ENCODE measurements around the gene CDK2AP2.

CDK2AP2 gene

DNA sequence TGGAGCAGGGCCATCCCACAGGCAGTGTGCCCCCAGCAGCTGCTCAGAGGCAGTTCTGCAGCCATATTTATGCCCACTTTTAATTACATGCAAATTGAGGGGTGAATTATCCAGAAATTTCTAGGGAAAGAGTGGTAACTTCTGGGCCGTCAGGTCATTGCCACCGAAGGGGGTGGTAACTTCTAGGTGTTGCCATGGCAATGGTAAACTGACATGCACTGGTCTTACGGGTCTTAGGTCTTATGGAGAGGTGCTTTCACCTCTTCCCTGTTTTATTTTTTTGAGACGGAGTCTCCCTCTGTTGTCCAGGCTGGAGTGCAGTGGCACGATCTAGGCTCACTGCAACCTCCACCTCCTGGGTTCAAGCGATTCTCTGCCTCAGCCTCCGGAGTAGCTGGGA lies 35.1 kb downstream of the CDK2AP2 start:
- H3K27ac ChIP-seq = no peak overlapping the region
- DNase-seq (ENCODE audit: low spot score) = no peak
- TF ChIP-seq, protein P1, sequence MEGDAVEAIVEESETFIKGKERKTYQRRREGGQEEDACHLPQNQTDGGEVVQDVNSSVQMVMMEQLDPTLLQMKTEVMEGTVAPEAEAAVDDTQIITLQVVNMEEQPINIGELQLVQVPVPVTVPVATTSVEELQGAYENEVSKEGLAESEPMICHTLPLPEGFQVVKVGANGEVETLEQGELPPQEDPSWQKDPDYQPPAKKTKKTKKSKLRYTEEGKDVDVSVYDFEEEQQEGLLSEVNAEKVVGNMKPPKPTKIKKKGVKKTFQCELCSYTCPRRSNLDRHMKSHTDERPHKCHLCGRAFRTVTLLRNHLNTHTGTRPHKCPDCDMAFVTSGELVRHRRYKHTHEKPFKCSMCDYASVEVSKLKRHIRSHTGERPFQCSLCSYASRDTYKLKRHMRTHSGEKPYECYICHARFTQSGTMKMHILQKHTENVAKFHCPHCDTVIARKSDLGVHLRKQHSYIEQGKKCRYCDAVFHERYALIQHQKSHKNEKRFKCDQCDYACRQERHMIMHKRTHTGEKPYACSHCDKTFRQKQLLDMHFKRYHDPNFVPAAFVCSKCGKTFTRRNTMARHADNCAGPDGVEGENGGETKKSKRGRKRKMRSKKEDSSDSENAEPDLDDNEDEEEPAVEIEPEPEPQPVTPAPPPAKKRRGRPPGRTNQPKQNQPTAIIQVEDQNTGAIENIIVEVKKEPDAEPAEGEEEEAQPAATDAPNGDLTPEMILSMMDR (conservative IDR thresholded peaks at IDR 0.05; ENCODE audit: low read depth) = no peak
- CTCF ChIA-PET = no interaction called here
- POLR2A ChIA-PET (ENCODE audit: low non-redundant PET) = no interaction called here

DNA sequence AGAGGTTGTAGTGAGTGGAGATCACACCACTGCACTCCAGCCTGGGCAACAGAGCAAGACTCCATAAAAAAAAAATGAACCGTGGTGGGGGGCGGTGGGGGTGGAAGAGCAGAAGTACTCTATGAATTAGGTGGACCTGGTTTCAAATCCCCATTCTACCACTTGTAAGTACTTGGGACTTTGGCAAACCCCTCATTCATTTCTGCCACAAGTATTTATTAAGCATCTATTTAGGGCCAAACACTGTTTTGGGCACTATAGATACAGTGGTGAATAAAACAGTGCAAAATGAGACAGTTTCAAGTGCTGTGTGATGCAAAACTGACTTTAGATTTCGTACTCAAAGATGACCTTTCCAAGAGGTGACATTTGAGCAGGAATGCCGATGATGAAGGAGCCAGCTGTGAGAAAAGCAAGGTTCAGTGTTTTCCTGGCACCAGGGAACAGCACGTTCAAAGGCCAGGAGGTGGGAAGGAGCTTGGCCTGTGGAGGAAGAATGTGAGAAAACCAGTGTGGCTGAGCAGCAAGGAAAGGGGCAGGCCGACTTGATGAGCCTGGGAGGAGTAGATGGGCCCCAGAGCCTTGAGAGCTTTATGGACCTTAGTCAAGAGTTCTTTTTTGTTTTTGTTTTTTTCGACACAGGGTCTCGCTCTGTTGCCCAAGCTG lies 37.5 kb downstream of the CDK2AP2 start:
- TF ChIP-seq, protein P1 (conservative IDR thresholded peaks at IDR 0.05; ENCODE audit: low read depth) = no peak
- ChIA-PET POLR2A (ENCODE audit: low non-redundant PET) (no interaction called here), CTCF (no interaction called here)
- no peak for DNase-seq (ENCODE audit: low spot score)
- no peak overlapping the region; the same call in 1 of the 2 replicates for H3K27ac ChIP-seq

DNA sequence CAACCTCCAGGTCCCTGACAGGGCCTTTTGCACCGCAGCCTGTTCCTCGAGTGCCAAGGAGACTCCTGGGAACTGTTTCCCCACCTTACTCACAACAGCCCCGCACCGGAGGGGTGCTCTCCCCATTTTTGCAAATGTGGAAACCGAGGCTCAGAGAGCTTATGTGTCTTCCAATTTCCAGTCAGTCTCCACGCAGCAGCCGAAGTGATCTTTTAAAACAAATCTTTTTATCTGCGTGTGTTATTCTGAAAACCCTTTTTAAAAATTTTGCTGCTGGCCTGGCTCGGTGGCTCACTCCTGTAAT lies 38.5 kb downstream of the CDK2AP2 start:
- TF ChIP-seq, protein P1 (conservative IDR thresholded peaks at IDR 0.05; ENCODE audit: low read depth) = peak; percentile 19; the same call in 1 of the 2 replicates
- no peak for DNase-seq (ENCODE audit: low spot score)
- ChIA-PET POLR2A (ENCODE audit: low non-redundant PET) (interaction anchor here (1.7 kb wide), 1 partner anchor 13 kb away, joined by 5 read pairs; the partner anchor contains the start of gene AIP), CTCF (interaction anchor here (0.7 to 1.2 kb wide), 2 partner anchors 28 to 30 kb away, joined by 3 to 4 read pairs; no protein-coding TSS in a partner anchor)
- peak overlapping the region; percentile 96 for H3K27ac ChIP-seq

DNA sequence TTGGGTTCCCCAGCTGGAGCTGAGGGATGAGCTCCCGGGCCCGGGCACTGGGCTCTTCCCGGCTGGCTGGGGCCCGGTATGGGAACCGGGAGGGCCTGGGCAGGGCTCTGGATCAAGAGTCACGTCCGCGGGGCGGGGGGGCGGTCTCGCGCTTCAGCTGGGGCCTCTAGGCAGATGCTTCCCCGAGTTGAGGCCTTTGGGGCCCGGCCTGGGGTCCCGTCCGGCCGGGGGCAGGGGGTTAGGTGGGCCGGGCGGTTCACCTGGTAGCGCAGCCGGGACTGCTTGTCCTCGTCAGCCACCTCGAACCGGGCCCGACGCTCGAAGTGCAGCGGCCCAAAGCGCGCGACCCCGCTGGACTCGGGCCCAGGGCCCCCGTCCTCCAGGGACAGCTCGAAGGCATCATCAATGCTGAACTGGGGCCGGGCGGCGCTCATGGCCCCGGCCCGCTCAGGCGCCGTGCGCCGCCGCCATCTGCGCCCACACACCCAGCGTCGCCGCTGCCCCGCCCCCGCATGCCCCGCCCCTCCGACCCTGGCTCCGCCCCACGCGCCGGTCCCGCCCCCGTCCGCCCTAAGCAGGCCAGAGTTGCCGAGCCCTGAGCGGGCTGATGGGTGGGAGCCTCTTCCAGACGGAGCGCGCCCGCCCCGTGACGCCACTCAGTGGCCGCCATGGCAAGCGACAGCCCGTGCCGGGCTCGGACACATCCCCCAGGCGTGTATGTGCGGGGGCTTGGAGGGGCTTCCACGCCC lies 39.0 kb downstream of the CDK2AP2 start, which contains the start of gene TMEM134:
TMEM134 (minus strand) TSS at position 493 of the 749 bp plus-strand sequence; CDS start at position 434, 59 bp downstream.
- POLR2A ChIA-PET (ENCODE audit: low non-redundant PET) = interaction anchor here (0.5 to 2.5 kb wide), 8 partner anchors 14 to 116 kb away, joined by 3 to 11 read pairs (median 4); partner anchors contain the start of genes AIP, CORO1B, PITPNM1 and POLD4
- CTCF ChIA-PET = interaction anchor here (1.2 to 1.9 kb wide), 2 partner anchors 30 to 68 kb away, joined by 4 to 13 read pairs; partner anchors contain the start of gene PPP1CA

DNA sequence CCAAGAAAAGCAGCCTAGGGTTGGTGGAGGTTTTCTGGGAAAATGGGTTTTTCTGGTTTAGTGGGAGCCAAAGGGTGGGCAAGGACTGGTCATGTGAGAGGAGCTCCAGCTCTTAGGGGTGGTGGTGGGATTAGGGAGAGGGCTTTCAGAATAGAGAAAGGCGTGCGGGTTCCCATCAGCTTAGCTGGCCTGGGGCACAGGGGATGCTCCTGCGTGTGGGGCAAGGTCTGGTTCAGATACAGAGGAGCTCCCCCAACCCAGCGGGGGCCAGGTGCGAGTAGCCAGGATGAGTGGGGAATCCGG lies 39.6 kb downstream of the CDK2AP2 start:
- peak overlapping the region; percentile 96 for H3K27ac ChIP-seq
- ChIA-PET CTCF (interaction anchor here (0.7 to 1.9 kb wide), 3 partner anchors 29 to 147 kb away, joined by 4 to 13 read pairs (median 5); partner anchors contain the start of gene PPP1CA), POLR2A (ENCODE audit: low non-redundant PET) (interaction anchor here (0.5 to 2.5 kb wide), 8 partner anchors 14 to 115 kb away, joined by 3 to 11 read pairs (median 4); partner anchors contain the start of genes AIP, CORO1B, PITPNM1 and POLD4)
- TF ChIP-seq, protein P1 (conservative IDR thresholded peaks at IDR 0.05; ENCODE audit: low read depth) = no peak
- no peak for DNase-seq (ENCODE audit: low spot score)

More for the DNA sequence above, 39.0 kb downstream of the CDK2AP2 start, which contains the start of gene TMEM134:
- peak within 1 kb of the TSS; percentile 96 for H3K27ac ChIP-seq
- TF ChIP-seq, protein P1 (conservative IDR thresholded peaks at IDR 0.05; ENCODE audit: low read depth) = peak; percentile 57
- DNase-seq (ENCODE audit: low spot score) = peak; percentile 89

DNA sequence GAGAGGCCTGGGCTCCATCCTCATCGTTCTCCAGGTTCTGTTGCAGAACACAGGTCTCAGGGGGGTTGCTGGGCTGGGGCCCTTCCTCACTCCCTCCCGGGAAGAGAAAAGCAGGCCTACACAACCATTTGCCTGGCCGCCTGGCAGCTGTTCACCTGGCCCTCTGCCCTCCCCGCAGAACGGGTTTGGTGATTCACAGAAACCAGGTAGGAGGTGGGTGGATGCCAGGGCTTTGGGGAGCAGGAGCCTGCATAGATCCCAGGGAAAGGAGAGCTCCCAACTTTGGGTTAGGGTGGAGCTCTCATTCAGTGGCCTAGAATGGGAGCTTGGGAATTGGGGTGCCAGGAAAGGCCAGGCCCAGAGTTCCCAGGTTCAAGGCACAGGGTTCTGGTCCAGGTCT lies 39.9 kb downstream of the CDK2AP2 start:
- peak; percentile 89 for DNase-seq (ENCODE audit: low spot score)
- POLR2A ChIA-PET (ENCODE audit: low non-redundant PET) = interaction anchor here (1.0 to 2.5 kb wide), 8 partner anchors 15 to 128 kb away, joined by 3 to 11 read pairs (median 4); partner anchors contain the start of genes AIP, CORO1B, PITPNM1 and POLD4
- CTCF ChIA-PET = interaction anchor here (0.7 to 1.9 kb wide), 2 partner anchors 67 to 147 kb away, joined by 5 to 13 read pairs; partner anchors contain the start of gene PPP1CA
- TF ChIP-seq, protein P1 (conservative IDR thresholded peaks at IDR 0.05; ENCODE audit: low read depth) = no peak
- H3K27ac ChIP-seq = peak overlapping the region; percentile 96
